ENCODE results near the gene PPFIA1.

DNA sequence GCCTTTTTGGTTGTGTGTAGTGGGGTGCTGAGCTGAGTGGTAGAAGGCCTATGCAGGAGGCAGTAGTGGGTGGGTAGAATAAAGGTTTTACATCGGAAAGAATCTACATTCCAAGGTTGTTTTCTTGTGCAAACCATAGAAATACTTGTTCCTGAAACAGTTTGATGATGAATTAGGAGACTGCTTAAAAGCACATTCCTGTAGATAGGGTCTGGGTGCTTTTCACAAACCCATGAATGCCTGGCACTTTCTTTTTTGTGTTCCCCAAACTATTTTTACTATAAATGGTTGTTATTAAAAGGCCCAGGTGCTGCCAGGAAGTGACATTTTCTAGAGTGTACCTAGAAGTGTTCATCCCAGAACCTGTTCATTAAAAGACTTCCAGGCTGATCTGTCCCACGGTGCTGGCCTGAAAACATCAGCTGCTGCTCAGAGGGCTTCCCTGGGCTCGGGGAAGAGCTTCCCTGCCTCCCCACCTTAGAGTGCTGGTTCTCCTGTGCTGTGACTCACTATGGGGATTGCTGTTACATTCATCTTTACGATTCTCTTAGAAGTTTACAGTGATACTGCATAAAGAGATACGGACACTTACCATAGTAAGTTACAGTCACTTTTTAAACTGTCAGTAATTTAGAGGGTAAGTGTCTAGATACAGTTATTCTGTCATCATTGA, 27.9 kb downstream of the PPFIA1 start:
- TF ChIP-seq CREB1 (CRISPR knock-in tag; IDR thresholded peaks at IDR 0.05), result no peak
- TF ChIP-seq, protein P1, sequence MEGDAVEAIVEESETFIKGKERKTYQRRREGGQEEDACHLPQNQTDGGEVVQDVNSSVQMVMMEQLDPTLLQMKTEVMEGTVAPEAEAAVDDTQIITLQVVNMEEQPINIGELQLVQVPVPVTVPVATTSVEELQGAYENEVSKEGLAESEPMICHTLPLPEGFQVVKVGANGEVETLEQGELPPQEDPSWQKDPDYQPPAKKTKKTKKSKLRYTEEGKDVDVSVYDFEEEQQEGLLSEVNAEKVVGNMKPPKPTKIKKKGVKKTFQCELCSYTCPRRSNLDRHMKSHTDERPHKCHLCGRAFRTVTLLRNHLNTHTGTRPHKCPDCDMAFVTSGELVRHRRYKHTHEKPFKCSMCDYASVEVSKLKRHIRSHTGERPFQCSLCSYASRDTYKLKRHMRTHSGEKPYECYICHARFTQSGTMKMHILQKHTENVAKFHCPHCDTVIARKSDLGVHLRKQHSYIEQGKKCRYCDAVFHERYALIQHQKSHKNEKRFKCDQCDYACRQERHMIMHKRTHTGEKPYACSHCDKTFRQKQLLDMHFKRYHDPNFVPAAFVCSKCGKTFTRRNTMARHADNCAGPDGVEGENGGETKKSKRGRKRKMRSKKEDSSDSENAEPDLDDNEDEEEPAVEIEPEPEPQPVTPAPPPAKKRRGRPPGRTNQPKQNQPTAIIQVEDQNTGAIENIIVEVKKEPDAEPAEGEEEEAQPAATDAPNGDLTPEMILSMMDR (IDR thresholded peaks at IDR 0.05), result no peak
- TF ChIP-seq ZNF138 (CRISPR knock-in tag; conservative IDR thresholded peaks at IDR 0.05), result no peak
- no peak for TF ChIP-seq SOX15 (CRISPR knock-in tag; IDR thresholded peaks at IDR 0.05)
- TF ChIP-seq NFYB (CRISPR knock-in tag; conservative IDR thresholded peaks at IDR 0.05; ENCODE audit: low read depth), result no peak
- TF ChIP-seq, protein P2, sequence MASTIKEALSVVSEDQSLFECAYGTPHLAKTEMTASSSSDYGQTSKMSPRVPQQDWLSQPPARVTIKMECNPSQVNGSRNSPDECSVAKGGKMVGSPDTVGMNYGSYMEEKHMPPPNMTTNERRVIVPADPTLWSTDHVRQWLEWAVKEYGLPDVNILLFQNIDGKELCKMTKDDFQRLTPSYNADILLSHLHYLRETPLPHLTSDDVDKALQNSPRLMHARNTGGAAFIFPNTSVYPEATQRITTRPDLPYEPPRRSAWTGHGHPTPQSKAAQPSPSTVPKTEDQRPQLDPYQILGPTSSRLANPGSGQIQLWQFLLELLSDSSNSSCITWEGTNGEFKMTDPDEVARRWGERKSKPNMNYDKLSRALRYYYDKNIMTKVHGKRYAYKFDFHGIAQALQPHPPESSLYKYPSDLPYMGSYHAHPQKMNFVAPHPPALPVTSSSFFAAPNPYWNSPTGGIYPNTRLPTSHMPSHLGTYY (CRISPR knock-in tag; IDR thresholded peaks at IDR 0.05), result no peak
- TF ChIP-seq JUN (CRISPR knock-in tag; IDR thresholded peaks at IDR 0.05), result no peak

Data from WTC11 (cell line).